ENCODE results near the gene MAML2. TPM values are rescaled to one million over a fixed set of nuclear protein-coding genes. Genes with fewer than 3 reads are reported as not detected.

Gene MAML2
- total and polyA plus RNA-seq, 2 experiments from 2014 or later = 2.0 to 7.1 TPM

- Histone ChIP-seq H3K27ac (ENCODE audit: low read depth) (no peak overlapping the region), H3K4me2 (no peak overlapping the region), H3K4me3 (no peak overlapping the region), H3K4me1 (ENCODE audit: insufficient read depth) (no peaks in the 10 kb centered on the region), H3K36me3 (ENCODE audit: insufficient read depth) (no peaks in the 10 kb centered on the region), H3K9me2 (ENCODE audit: insufficient read depth) (no peaks in the 10 kb centered on the region), H4K20me1 (replicated peaks; ENCODE audit: insufficient read depth) (no peaks in the 10 kb centered on the region), H3F3A (replicated peaks; ENCODE audit: low read depth) (no peaks in the 10 kb centered on the region), H2AFZ (no peak overlapping the region), H3K27me3 (ENCODE audit: insufficient read depth) (no peaks in the 10 kb centered on the region), H3K79me2 (replicated peaks; ENCODE audit: insufficient read depth) (no peaks in the 10 kb centered on the region)
- TF ChIP-seq CTCF (conservative IDR thresholded peaks at IDR 0.05; ENCODE audit: low read depth in 2 of 2) (no peak), EZH2phosphoT487 (IDR thresholded peaks at IDR 0.05; ENCODE audit: unreplicated experiment) (no peak), ZNF462 (CRISPR knock-in tag; IDR thresholded peaks at IDR 0.05) (no peak), ETS1 (IDR thresholded peaks at IDR 0.05) (no peak), ZNF331 (CRISPR knock-in tag; IDR thresholded peaks at IDR 0.05; ENCODE audit: low read depth) (no peak), NANOG (IDR thresholded peaks at IDR 0.05; ENCODE audit: borderline replicate concordance) (no peak), STAT1 (IDR thresholded peaks at IDR 0.05; ENCODE audit: unreplicated experiment) (no peak)
- Mint-ChIP-seq H3K4me3 (no peak overlapping the region), H3K27me3 (ENCODE audit: insufficient read depth, low read depth, poor library complexity) (peaks cover 2% of the 10 kb centered on the region), H3K36me3 (ENCODE audit: low read depth) (no peaks in the 10 kb centered on the region), H3K9me3 (no peaks in the 10 kb centered on the region; the same call in 2 of the 3 replicates), H3K27ac (no peak overlapping the region), H3K4me1 (peaks cover 11% of the 10 kb centered on the region)
- DNase-seq (ENCODE audit: low spot score) (no peak), ATAC-seq (no peak)
Measured at GRCh38 chr11:96227244-96227643, 115.8 kb downstream of the MAML2 start.

Measured in GM23338 (cell line).